Ramos (cell line): ENCODE results near the gene CTNNBL1.

ENCODE experiments used
- in situ Hi-C: fragments of 300-500 bp; cut with MboI; formaldehyde crosslinking; loops from one replicate; pipeline ENCODE4 v1.14.3; 2022; ENCODE audit warnings: low sequenced_read_pairs; ENCODE audit not compliant: unreplicated experiment

The CTNNBL1 gene

DNA sequence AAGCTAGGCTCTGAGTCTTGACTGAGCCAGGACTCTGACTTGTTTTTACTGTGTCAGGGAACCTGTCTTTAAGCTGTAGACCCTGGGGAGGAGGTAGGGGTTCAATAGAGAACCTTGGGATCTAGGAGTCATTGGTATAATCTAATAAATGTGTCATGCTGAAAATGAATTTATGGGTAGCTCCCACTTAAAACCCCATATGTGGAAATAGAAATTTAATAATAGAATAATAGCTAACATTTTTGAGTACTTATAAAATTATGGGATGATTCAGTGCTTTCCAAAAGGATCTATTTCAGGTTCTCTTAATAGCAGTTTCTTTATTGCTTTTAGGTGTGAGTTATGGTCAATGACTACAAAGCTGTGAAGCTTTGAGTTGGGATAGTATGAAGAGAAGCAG, 41.7 kb downstream of the CTNNBL1 start:
- in situ Hi-C loops, result no loop called here

DNA sequence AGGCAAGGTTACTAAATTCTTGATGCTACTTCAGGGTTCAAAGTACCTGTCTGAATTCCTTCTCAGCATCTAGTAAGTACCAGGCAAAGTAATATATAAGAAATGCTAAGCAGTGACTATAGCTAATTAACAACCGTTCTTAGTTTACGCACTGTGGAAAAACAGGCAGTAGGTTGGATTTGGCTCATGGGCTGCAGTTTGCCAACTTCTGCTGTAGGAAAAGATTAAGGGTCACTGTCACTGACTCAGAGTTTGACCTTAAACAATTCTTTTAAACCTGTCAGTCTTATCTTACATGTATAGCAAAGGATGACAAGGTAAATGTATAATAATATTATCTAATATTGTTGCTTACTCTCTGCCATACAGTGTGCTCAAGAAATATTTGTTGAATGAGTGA, 42.3 kb downstream of the CTNNBL1 start:
- in situ Hi-C loops, result no loop called here

DNA sequence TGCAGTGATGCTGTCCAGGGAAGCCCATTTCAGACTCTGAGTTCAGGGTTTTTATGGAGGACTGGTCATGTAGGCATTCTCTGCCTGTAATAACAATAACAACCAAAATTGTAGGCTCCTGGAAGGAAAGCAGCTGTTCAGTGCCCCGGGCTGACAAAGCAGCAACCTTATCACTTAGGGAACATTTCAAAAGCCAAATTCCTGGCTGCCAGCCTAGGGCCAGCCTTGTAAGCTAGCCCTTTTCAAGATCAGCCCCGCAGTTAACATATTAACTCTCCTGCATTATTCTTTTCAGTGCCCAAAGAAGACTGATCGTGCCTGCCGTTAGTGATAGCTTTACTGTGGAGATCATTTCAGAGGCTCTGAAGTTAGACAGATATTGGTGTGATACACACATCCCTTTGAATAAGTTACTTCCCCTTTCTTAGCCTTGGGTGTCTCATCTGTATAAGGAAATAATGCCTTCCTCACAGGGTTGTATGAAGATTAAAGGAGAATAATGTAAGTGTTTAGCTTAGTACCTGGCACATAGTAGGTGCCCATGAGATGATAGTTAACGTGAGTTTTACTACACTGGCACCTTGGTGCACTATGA, 44.1 kb downstream of the CTNNBL1 start:
- in situ Hi-C loops, result no loop called here

DNA sequence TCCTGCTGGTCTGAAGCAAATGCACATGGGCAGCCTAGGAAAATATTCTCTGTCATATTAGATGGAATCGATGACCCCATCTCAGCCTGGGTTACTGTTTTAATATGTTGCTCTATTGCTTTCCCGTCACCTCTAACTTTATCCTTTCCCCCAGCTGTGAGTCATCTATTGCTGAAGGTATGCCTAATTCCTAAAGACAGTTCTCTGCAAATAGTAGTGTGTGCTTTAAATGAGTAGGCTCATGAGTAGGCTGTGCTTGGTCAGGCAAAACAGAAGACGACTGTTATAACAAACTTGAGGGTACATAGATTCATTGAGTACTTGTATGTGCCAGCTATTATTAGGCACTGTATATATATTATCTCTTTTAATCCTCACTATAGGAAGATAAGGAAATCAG, 47.2 kb downstream of the CTNNBL1 start:
- in situ Hi-C loops, result loop anchor here (10.0 kb wide), 1 partner anchor 64 kb away; no protein-coding TSS in a partner anchor

DNA sequence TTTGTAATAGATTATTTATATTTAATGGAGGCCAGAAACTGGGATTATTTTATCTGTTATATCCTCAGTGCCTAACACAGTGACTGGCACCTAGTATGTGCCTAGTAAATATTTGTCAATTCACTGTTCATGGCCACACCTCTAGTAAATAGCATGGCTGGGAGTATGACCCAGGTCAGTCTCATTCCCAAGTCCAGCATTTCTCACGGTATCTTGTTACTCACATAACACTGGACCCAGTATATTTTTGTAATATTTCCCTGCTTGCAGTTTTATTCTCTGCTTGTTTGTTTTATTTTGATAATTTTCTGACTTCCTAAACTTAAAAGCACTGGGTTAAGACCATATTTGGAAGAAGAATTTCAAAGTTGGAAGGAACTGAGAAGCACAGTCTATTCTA, 47.7 kb downstream of the CTNNBL1 start:
- in situ Hi-C loops, result loop anchor here (10.0 kb wide), 1 partner anchor 63 kb away; no protein-coding TSS in a partner anchor

DNA sequence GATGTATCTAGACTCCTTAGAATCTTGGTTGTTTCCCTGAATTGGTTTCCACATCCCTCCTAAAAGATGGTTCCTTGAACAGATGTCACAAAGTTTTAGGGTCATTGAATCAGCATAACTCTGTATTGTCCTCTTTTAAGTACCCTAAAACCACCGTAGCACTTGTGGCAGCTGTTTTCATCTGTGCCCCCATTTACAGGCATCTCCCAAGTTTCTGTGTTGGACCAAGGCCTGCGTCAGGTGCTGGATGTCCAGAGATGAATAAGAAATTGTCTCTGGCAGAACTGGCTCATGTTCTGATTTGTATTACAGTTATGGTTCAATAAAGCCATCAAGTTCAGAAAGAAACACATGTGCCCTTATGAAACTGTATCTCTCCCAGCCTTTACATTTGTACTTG, 48.3 kb downstream of the CTNNBL1 start:
- in situ Hi-C loops, result loop anchor here (10.0 kb wide), 1 partner anchor 63 kb away; no protein-coding TSS in a partner anchor

DNA sequence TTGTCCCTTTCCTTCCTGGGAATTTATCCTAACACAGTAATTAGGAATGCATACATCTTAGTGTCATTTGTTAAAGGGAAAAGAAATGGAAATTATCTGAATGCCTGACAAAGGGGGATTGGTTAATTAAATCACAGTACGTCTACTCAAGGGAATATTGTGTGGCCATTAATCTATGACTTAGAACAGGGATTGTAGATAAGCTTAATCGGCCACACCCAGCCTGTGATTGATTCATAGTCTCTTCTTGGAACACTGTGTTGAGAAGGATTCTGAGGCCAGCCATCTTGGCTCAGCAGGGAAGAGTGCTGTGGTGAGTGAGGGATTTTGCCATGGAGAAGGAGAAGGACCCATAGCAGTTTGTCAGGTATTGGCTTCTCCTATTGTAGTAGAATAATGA, 50.5 kb downstream of the CTNNBL1 start:
- in situ Hi-C loops, result loop anchor here (10.0 kb wide), 1 partner anchor 60 kb away; no protein-coding TSS in a partner anchor

DNA sequence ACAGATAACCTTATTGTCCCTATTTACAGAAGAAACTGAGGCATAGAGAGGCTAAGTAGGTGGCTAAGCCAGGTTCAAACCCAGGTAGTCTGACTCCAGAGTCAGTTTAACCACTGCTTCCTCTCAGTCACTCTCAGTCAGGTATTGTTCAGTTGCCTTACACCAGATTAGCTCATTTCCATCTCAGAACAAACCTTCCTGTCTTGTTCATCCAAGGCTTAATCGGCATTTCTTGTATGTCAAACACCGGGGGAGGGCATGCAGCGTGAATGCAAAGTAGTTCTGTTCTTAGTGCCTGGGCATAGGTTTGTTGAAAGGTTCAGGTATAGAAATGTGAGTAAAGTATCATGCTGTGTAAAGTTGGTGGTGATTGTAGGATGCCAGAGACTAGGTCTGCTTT, 51.7 kb downstream of the CTNNBL1 start:
- in situ Hi-C loops, result loop anchor here (10.0 kb wide), 1 partner anchor 59 kb away; no protein-coding TSS in a partner anchor

DNA sequence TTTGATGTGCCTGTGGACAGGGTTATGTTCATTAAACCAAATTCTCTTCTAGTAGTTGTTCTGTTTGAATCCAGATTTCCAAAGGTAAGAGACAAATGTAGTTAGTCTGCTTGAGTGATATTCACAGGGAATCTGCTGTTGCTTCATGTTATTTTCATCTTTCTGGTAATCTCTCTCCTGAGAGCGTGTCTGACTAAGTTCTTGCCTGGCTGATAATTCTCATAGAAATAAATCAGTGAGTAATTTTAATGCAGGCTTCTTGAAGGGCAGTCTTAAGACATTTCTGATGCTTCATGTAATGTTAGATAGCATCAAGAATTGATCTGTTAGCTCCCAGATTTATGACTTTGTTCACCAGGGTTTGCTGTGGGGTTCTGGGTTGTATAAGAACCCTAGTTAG, 54.2 kb downstream of the CTNNBL1 start:
- in situ Hi-C loops, result loop anchor here (10.0 kb wide), 1 partner anchor 57 kb away; no protein-coding TSS in a partner anchor

DNA sequence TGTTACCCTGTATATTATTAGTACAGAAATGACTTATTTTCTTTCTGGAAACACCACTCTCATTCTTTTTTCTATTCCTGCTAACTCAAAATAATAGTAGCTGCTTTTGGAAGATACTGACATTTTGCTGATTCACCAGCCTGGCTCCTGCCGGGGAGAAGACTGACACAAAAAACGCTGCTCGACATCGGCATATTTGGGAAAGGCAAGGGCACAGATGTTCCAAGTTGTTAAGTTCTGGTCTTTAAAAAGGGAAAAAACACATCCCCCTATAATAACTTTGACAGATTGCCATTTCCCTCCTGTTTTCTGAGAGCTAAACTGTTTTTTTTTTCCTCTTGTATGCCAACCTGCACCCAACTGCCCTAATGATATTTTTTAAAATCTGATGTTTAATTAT, 55.4 kb downstream of the CTNNBL1 start:
- in situ Hi-C loops, result loop anchor here (10.0 kb wide), 1 partner anchor 56 kb away; no protein-coding TSS in a partner anchor

DNA sequence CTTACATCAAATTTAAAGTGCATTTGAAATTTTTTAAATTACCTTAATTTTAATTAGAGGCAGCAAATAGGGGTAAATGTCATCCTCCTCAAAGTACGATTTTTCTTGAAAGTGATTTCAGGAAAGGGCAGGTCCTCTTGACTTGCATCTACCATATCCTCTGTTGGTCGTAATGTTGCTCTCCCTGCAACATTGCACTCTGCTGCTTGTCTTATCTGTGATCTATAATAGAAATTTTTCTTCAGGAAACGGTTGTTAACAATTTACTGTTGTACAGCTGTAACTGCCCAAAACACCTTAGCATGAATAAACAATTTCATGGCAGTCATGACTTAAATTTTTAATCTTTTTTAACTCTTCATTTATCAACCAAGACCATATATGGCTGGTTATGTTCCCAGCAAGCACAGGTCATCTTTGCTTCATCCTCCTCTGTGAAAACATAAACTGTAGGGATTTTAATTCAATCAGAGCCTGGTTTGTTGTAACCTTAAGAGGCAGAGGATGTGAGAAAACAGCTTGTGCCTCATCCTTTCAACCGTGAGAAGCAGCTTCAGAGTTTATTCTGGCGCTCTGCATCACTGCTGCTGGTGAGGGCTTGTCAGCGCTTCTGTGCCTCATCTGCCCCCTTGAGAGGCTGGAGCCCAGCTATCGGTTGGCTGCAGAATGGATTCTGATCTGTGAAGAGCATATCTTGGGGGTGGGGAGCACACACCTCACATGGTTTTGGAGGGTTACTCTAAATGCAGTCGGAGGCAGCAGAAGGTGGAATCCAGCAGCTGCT, 56.0 kb downstream of the CTNNBL1 start:
- in situ Hi-C loops, result loop anchor here (10.0 kb wide), 1 partner anchor 55 kb away; no protein-coding TSS in a partner anchor

DNA sequence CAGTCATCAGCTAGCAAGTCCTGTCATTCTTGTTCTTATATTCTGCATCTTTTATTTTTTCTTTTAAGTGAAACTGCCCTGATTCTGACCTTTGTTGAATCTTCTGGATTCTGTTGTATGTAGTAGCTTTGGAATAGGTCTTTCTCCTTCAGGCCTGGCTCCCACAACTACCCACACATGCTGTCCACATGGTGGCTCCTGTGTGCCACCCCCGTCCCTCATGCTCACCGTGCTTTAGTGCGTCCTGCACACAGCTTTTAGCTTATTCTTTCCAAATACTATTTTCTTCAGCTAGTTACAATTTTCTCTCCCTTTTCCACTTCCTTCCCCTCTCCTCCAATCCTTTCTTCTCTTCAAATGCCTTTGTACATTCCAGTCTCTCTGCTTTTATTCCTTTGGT, 61.8 kb downstream of the CTNNBL1 start:
- in situ Hi-C loops, result no loop called here

DNA sequence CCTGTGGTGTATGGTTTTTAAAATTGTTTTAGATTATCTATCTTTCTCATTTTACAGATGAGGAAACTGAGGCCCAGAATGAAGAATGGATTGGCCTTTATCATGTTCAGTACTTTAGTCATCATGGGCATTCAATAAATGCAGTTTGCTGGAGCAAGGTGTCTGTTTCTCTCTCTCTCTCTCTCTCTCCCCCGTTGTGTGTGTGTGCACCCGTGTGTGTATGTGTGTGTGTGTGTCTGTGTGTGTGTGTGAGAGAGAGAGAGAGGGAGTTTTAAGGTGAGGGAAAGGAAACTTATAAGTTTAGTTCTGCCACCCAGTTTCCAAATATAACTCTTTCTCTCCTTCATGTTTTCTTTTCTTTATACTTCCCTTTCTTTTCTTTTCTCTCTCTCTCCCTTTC, 62.4 kb downstream of the CTNNBL1 start:
- in situ Hi-C loops, result no loop called here

DNA sequence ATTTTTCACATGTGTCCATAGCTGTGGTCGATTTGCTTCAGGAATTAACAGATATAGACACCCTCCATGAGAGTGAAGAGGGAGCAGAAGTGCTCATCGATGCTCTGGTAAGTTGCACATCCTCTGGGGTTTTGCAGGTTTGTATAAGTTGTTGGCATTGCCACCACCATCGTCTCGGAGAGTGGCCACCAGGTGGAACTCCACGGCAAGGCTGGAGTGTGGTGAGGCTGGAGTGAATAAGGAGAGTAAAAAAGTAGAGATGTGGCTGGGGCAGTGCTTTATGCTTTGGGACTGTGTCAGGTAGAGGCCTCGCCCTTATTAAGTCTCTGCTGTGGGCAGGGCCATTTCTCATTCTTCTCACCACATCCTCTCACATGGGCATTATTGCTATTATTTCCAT, 63.7 kb downstream of the CTNNBL1 start:
- in situ Hi-C loops, result no loop called here

DNA sequence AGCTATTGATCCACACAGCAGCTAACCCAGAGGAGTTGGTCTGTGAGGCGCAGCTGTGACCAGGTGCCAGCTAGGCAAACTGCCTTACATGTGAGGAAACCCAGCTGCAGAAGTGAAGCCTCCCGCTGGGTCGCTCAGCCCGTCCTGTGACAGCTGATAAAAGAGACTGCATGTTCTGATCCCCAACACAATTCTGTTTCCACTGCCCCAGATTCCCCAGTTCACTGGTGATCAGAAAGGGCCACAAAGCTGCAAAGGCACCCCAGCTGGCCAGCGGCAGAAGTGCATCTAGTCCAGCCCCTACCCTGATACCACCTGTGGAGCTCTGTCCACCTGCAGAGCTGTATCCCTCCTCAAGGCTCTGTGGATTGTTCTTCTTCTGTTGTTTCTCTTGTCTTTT, 64.5 kb downstream of the CTNNBL1 start:
- in situ Hi-C loops, result no loop called here

DNA sequence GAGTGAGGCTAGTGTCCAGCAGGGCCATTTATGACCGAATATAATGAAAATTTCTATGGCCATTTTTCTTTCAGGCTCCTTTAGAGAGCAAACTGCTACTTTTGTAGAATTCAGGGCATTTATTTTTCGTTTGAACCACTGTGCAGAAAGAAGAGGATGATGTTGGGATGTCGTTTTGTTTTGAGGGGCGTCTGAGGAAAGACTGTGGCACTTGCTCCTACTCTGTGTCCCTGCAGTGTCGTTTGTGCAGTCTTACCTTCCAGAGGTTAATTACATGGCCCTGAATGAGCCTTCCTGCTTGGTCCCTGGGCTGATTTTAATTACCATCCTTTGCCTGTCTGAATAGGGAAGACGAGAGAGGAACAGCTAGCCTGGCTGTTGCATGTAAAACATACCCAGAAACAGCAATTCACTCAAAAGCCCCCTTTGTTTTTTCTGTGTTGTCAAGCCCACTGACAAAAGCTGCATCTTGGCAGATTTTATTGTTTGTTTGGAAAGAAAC, 65.3 kb downstream of the CTNNBL1 start:
- in situ Hi-C loops, result no loop called here

DNA sequence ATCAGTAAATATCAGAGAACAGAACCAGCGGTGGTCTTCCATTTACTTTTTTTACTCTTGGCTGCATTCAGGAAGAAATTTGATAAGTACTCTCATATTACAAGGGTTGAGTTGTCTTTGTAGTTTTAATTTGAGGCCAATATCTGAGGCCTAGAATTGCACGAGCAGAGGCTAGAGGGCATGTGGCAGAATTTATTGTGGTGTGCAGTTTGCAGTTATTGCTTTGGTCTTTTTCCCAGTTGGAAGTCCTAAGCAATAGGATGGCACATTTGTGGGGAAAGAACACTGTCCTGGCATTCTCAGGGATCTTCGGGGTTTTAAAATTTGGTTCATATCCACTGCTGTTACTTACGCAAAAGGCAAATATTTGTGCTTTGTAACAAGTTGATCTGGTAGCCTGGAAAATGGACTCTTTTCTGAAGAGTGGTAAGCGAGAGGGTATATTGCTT, 66.0 kb downstream of the CTNNBL1 start:
- in situ Hi-C loops, result no loop called here

DNA sequence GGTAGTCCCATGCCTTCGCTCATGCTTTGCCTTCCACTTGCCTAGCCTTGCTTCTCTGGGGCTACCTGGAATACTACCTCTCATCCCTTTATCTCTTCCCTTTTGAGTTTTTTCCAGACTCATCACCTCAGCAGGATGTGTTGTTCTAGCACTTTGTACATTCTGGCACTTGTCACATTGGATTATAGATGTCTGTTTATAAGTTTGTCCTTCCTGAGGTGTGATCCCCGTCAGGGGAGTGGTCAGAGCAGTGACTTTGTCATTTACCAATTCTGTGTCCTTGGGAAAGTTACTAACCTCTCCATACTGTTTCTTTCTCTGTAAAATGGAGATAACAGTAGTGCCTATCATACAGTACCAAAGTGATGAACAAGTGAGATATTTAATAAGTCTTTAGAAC, 66.5 kb downstream of the CTNNBL1 start:
- in situ Hi-C loops, result no loop called here

DNA sequence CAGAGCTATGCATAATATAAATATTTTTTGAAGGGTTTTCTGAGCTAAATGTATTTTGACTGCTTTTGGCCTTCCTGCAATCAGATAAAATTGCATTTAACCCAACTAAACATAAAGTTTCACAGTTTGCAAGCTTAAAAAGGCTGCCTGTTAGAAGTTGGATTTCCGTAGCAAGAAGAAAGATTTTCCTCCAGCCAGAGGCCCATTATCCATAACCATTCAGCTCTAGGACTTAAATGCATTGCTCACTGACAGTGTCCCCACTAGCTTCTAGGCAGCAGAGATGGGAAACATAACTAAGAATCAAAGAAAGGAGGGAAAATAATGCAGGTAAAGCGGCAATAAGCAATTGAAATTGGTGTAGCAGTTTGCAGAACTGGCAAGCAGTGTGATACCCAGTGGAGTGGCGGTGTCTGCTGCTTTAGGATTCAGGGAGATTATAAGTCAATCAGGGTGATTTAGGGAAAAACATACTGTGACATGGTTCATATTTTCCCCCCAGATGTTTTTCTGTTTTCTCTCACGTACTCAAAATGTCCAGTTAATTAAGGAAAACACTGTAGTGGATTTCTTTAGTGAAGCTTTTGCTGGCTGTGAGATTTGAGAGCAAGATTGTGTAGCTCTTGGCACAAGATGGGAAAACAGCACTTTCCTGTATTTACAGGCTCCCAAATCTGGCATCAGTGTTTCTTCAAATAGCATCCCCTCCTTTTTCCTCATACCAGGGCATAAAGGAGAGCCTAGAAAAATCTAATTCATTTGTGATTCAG, 69.1 kb downstream of the CTNNBL1 start:
- in situ Hi-C loops, result no loop called here

DNA sequence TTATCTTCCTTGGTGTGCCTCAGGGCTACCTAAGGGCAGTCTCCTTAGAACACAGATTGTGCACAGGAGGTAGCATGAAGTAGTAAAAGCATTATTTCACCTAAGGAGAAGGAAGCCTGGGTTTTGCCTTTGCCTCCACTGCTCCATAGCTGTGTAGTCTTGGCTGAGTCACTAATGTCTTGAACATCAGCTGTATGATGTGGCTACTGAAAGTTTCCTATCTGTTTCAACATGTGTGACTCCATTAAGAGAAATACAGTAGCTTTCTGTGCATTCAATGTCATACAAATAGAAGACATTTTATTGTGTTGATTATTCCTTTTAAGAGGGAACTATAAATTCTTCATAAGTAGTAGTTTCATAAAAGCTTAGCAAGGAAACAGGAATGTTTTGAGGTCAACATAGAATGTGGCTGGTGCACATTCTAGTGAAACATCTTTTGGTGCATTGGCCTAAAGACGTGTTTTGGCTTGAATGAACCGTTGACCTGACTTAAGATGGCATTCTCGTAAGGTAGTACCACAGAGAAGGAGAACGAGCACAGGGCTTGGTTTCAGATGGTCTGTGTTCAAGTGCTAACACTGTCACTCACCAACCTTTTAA, 70.6 kb downstream of the CTNNBL1 start:
- in situ Hi-C loops, result no loop called here
